H1 (cell line): ENCODE results near the gene RNGTT. TPM values are rescaled to one million over a fixed set of nuclear protein-coding genes. Genes with fewer than 3 reads are reported as not detected.

ENCODE experiments used
- BACH1 ChIP-seq: IDR thresholded peaks from 2 replicates; pipeline ENCODE4 v1.6.1; 2012; ENCODE audit warnings: low read length, improper control_type of control experiment
- CTCF ChIP-seq, 3 experiments: IDR thresholded peaks; 1 replicate in 2 of 3; 2 replicates in 1 of 3; pipeline versions ENCODE4 v1.5.1 to v1.6.1; 2011; ENCODE audit warnings: low read length in 3 of 3, mild to moderate bottlenecking in 3 of 3, inconsistent platforms in 2 of 3, low read depth in 1 of 3, moderate library complexity in 1 of 3; ENCODE audit not compliant: insufficient read depth in 1 of 3; ENCODE audit errors: control extremely low read depth in 1 of 3
- HDAC2 ChIP-seq, 2 experiments: fragments of 300-600 bp in 1 of 2; sonication (generic) in 1 of 2; IDR thresholded peaks; 2 replicates each; pipeline ENCODE4 v1.6.1; 2011 to 2012; ENCODE audit warnings: low read depth in 2 of 2, low read length in 2 of 2, mild to moderate bottlenecking in 2 of 2, moderate library complexity in 2 of 2, borderline replicate concordance in 1 of 2, inconsistent platforms in 1 of 2
- MAX ChIP-seq: IDR thresholded peaks from 2 replicates; pipeline ENCODE4 v1.6.1; 2012; ENCODE audit warnings: inconsistent platforms
- SIN3A ChIP-seq, 2 experiments: IDR thresholded peaks in 1 of 2; conservative IDR thresholded peaks in 1 of 2; 2 replicates each; pipeline ENCODE4 v1.6.1; 2011 to 2012; ENCODE audit warnings: low read length in 2 of 2, improper control_type of control experiment in 1 of 2, low read depth in 1 of 2, mild to moderate bottlenecking in 1 of 2
- SRF ChIP-seq: IDR thresholded peaks from 2 replicates; pipeline ENCODE4 v1.6.1; 2011; ENCODE audit warnings: mild to moderate bottlenecking, low read depth, low read length, moderate library complexity
- TAF1 ChIP-seq: IDR thresholded peaks from 2 replicates; pipeline ENCODE4 v1.6.1; 2011; ENCODE audit warnings: mild to moderate bottlenecking, low read depth, low read length
- ZNF274 ChIP-seq: IDR thresholded peaks from 2 replicates; pipeline ENCODE4 v1.7.0; 2012; ENCODE audit warnings: low read length, borderline replicate concordance; ENCODE audit errors: extremely low read depth
- polyA plus RNA-seq, 7 experiments: library from polyadenylated mRNA; depleted of rRNA in 3 of 7; stranded (reverse) in 5 of 7; unstranded in 2 of 7; fragments of >200 nt in 5 of 7; fragments of 200-250 nt in 2 of 7; gene quantifications; 1 replicate in 5 of 7; 2 replicates in 1 of 7; 4 replicates in 1 of 7; pipeline versions ENCODE4 v1.2.1 to v1.2.3, GENCODE V29; 2011 to 2013; ENCODE audit warnings: missing spikeins in 2 of 7, mixed read lengths in 2 of 7
- total RNA-seq: library from RNA; stranded (reverse); fragmentation: NEBNext Ultra II Directional; extraction: Animal tissue kit (Norgen Biotek cat#: 25700); gene quantifications from 2 replicates; pipeline ENCODE4 v1.2.1, GENCODE V29; 2021

Gene RNGTT
- total and polyA plus RNA-seq, 2 of the 8 experiments (the other 6 are each of a cell fraction or from before 2014, with no cell fraction given) = 3.6 to 21.2 TPM

GRCh38 chr6:88914895-88915598 lies 48.4 kb downstream of the RNGTT start (continued):
- TF ChIP-seq CTCF (IDR thresholded peaks at IDR 0.05; ENCODE audit: control extremely low read depth in 1 of 3, insufficient read depth in 1 of 3, low read depth in 1 of 3, low read length in 3 of 3) (no peak), TAF1 (no peak), BACH1 (no peak), ZNF274 (no peak), HDAC2 (IDR thresholded peaks at IDR 0.05; ENCODE audit: borderline replicate concordance in 1 of 2, low read depth in 2 of 2, low read length in 2 of 2) (no peak), SIN3A (conservative IDR thresholded peaks at IDR 0.05 in 1 of 2, IDR thresholded peaks at IDR 0.05 in 1 of 2; ENCODE audit: low read depth in 1 of 2, low read length in 2 of 2) (no peak), MAX (no peak), SRF (no peak)
